ES-I3 (cell line): ENCODE measurements around the gene SYT3.
"Not testable (repeated sequence)": the region's sequence is repeated elsewhere in the genome, so short reads cannot be mapped to it uniquely, and the experiment has no call there.

Experiments
- H3K36me3 ChIP-seq: 2 replicates; pipeline ENCODE4 v1.6.1; 2013; ENCODE audit warnings: mild to moderate bottlenecking, low read length, control low read depth, moderate library complexity; ENCODE audit not compliant: insufficient read depth
- H3K4me1 ChIP-seq: 2 replicates; pipeline ENCODE4 v1.6.1; 2013; ENCODE audit warnings: mild to moderate bottlenecking, control low read depth, low read length; ENCODE audit not compliant: insufficient read depth
- H3K9ac ChIP-seq: 2 replicates; pipeline ENCODE4 v1.6.1; 2013; ENCODE audit warnings: low read depth, mild to moderate bottlenecking, low read length, moderate library complexity
- H3K9me3 ChIP-seq: 2 replicates; pipeline ENCODE4 v1.6.1; 2013; ENCODE audit warnings: mild to moderate bottlenecking, low read length, moderate library complexity; ENCODE audit not compliant: control insufficient read depth, insufficient read depth

SYT3 gene

DNA sequence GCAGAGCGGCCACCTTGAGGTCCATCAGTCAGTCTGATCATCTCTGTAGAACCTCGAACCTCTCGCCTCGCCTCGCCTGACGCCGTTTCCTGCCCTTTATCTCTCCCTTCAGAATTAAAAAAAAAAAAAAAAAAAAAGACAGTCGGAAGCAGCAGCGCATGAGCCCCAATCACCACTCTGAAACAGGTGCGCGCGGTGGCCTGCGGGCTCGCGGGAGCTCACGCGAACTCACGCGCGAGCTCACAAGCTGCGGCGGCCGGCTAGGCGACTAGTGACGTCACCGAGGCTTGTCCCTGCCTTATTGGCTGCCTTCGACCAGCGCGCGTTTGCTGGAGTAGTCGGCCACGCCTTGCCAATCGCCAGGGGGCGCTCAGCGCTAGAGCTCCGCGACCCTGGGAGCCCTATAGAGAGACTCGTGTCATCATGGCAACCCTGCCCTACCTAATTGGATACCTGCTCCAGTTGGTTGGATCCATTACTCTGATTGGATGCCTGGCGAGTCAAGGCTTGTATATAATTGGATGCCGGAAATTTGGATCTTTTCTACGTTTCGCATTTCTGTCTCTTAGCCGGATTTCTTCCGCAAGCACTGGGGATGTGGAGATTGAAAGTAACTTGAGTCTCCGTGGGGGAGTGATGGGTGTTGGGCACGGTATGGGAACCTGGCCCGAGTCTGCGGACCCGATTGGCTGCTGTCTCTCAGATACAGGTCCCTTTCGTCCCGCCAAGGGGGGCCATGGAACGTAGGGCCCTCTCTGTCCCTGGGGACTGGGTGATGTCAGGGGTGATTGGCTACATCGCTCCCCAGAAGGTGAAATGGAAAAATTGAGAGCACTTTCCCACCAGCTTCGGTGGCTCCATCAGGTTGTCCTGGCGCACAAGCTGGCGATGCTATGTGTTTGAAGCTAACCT, 31.6 kb downstream of the SYT3 start:
- peak overlapping the region; percentile 49 for H3K9ac ChIP-seq
- peaks cover 10% of the 10 kb centered on the region for H3K9me3 ChIP-seq
- H3K36me3 ChIP-seq: no peaks in the 10 kb centered on the region
- no peaks in the 10 kb centered on the region for H3K4me1 ChIP-seq

- Histone ChIP-seq H3K9me3 (peaks cover 10% of the 10 kb centered on the region), H3K36me3 (no peaks in the 10 kb centered on the region), H3K9ac (peak overlapping the region; percentile 49), H3K4me1 (no peaks in the 10 kb centered on the region)
Measured at GRCh38 chr19:50607388-50607787, 32.3 kb downstream of the SYT3 start.

- Histone ChIP-seq H3K9ac (peak overlapping the region; percentile 13; the same call in 1 of the 2 replicates), H3K9me3 (peaks cover 10% of the 10 kb centered on the region)
- H3K4me1 ChIP-seq, H3K36me3 ChIP-seq: not testable (repeated sequence)
Measured at GRCh38 chr19:50606059-50606836, 33.4 kb downstream of the SYT3 start.

- peaks cover 10% of the 10 kb centered on the region for H3K9me3 ChIP-seq
- not testable (repeated sequence) for H3K9ac ChIP-seq, H3K4me1 ChIP-seq, H3K36me3 ChIP-seq
Measured at GRCh38 chr19:50604264-50605073, 35.2 kb downstream of the SYT3 start.

GRCh38 chr19:50602935-50603334, 36.7 kb downstream of the SYT3 start:
- peaks cover 10% of the 10 kb centered on the region for H3K9me3 ChIP-seq
- no peak overlapping the region for H3K9ac ChIP-seq
- H3K4me1 ChIP-seq: no peaks in the 10 kb centered on the region
- H3K36me3 ChIP-seq: no peaks in the 10 kb centered on the region

GRCh38 chr19:50602496-50602895, 37.2 kb downstream of the SYT3 start:
- peaks cover 10% of the 10 kb centered on the region for H3K9me3 ChIP-seq
- no peaks in the 10 kb centered on the region for H3K36me3 ChIP-seq
- no peak overlapping the region for H3K9ac ChIP-seq
- H3K4me1 ChIP-seq: no peaks in the 10 kb centered on the region

GRCh38 chr19:50602089-50602422, 37.6 kb downstream of the SYT3 start:
- no peak overlapping the region for H3K9ac ChIP-seq
- H3K36me3 ChIP-seq: no peaks in the 10 kb centered on the region
- H3K4me1 ChIP-seq: no peaks in the 10 kb centered on the region
- H3K9me3 ChIP-seq: peaks cover 8% of the 10 kb centered on the region

GRCh38 chr19:50601407-50602088, 38.1 kb downstream of the SYT3 start:
- H3K9me3 ChIP-seq: peaks cover 3% of the 10 kb centered on the region
- no peaks in the 10 kb centered on the region for H3K36me3 ChIP-seq
- H3K4me1 ChIP-seq: no peaks in the 10 kb centered on the region
- H3K9ac ChIP-seq: no peak overlapping the region

DNA sequence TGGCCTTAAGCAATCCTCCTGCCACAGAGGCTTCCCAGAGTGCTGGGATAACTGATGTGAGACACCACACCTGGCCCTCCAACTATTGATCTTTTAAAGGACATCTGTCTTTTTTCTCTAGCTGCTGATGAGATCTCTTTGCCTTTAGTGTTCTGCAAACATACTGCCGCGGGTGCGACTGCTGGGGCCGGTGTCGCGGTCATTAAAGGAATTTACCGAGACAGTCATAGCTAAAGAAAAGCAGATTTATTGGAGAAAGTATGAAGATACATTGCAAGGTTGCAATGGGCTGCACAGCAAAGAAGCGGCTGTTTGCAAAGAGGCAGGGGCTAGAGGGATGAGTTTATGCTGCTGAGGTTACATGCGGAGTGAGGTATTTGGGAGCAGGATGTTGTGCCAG, 40.3 kb downstream of the SYT3 start:
- Histone ChIP-seq H3K9ac (no peak overlapping the region), H3K36me3 (no peaks in the 10 kb centered on the region), H3K4me1 (no peaks in the 10 kb centered on the region), H3K9me3 (no peaks in the 10 kb centered on the region; the same call in 1 of the 2 replicates)

DNA sequence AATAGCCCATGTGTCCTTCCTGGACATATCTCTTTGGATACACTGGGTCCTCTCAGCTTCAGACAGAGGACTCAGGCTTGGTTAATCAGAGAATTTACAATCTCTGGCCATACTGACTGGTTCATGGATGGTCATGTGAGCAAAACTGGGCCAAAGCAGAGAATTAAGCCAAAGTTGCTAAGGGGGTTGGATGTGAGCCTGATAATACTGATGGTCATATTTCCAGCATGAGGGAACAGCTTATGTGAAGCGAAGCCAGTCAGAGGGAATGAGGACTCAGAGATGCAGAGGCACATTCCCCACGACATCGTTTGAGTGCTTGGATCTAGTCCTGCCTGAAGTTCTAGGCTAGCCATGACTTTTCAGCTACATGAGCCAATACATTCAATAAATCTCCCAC, 49.5 kb downstream of the SYT3 start:
- no peak overlapping the region for H3K9ac ChIP-seq
- no peaks in the 10 kb centered on the region for H3K9me3 ChIP-seq
- H3K4me1 ChIP-seq: no peaks in the 10 kb centered on the region
- H3K36me3 ChIP-seq: no peaks in the 10 kb centered on the region

DNA sequence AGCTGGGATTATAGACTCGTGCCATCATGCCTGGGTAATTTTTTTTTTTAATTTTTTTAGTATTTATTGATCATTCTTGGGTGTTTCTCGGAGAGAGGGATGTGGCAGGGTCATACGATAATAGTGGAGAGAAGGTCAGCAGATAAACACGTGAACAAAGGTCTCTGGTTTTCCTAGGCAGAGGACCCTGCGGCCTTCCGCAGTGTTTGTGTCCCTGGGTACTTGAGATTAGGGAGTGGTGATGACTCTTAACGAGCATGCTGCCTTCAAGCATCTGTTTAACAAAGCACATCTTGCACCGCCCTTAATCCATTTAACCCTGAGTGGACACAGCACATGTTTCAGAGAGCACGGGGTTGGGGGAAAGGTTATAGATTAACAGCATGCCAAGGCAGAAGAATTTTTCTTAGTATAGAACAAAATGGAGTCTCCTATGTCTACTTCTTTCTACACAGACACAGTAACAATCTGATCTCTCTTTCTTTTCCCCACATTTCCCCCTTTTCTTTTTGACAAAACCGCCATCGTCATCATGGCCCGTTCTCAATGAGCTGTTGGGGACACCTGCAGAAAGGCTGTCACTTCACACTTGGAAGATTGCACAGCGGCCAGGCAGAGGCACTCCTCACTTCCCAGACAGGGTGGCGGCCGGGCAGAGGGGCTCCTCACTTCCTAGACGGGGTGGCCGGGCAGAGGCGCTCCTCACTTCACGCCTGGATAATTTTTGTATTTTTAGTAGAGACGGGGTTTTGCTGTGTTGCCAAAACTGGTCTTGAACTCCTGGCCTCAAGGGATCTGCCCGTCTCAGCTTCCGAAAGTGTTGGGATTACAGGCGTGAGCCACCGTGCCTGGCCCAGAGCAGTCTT, 57.7 kb downstream of the SYT3 start:
- not testable (repeated sequence) for H3K9ac ChIP-seq, H3K4me1 ChIP-seq, H3K9me3 ChIP-seq, H3K36me3 ChIP-seq

- H3K9ac ChIP-seq: no peak overlapping the region
- no peaks in the 10 kb centered on the region for H3K36me3 ChIP-seq
- H3K4me1 ChIP-seq: no peaks in the 10 kb centered on the region
- H3K9me3 ChIP-seq: no peaks in the 10 kb centered on the region
Measured at GRCh38 chr19:50580970-50581634, 58.6 kb downstream of the SYT3 start.

DNA sequence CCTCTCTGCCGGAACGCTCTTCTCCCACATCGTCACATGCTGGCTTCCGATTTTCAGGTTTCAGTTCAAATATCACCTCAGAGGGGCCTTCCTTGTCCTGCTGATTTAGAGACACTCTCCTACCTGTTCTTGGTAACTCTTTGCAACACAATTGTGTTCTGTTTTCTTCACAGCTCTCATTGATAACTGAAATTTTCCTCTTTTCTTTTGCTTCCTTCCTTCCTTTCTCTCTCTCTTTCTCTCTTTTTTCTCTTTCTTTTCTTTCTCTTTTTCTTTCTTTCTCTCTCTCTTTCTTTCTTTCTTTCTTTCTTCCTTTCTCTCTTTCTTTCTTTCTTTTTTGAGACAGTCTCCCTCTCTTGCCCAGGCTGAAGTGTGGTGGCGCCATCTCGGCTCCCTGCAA, 59.4 kb downstream of the SYT3 start:
- Histone ChIP-seq H3K9me3 (no peaks in the 10 kb centered on the region), H3K36me3 (no peaks in the 10 kb centered on the region), H3K4me1 (no peaks in the 10 kb centered on the region), H3K9ac (no peak overlapping the region)
